H1 (cell line): ENCODE results near the gene ANKS1A. TPM values are rescaled to one million over a fixed set of nuclear protein-coding genes. Genes with fewer than 3 reads are reported as not detected.

ENCODE experiments used
- CTCF ChIA-PET: fragments of 300-600 bp; sonication (Branson Sonifier 250); formaldehyde crosslinking; loops from one replicate; lab custom pipeline; 2021; ENCODE audit not compliant: partially characterized antibody; lab: Charles Lee
- POLR2A ChIA-PET: fragments of 300-600 bp; sonication (Branson Sonifier 250); formaldehyde crosslinking; loops from one replicate; lab custom pipeline; 2021; ENCODE audit warnings: inconsistent platforms; ENCODE audit not compliant: partially characterized antibody; lab: Charles Lee
- DNase-seq, 2 experiments: peaks; one replicate each; pipeline versions ENCODE4 v3.0.0 to v3.0.0-alpha.2; 2010 to 2022; ENCODE audit warnings: low spot score in 2 of 2, low read depth in 1 of 2, mixed read lengths in 1 of 2
- FAIRE-seq: peaks from 2 replicates; lab custom pipeline; 2011; peaks lifted over from hg19 to GRCh38; lab: Jason Lieb, UNC
- H2AFZ ChIP-seq: 2 replicates; pipeline ENCODE4 v1.8.1; 2012; ENCODE audit warnings: low read length, inconsistent platforms
- H2AK5ac ChIP-seq: 2 replicates; pipeline ENCODE4 v1.6.1; 2013; ENCODE audit warnings: low read depth, low read length
- H2BK120ac ChIP-seq: replicated peaks from 2 replicates; pipeline ENCODE3; 2013; ENCODE audit warnings: low read depth, low read length, inconsistent platforms
- H2BK12ac ChIP-seq: 2 replicates; pipeline ENCODE4 v1.6.1; 2013; ENCODE audit warnings: low read depth, low read length
- H2BK15ac ChIP-seq: 2 replicates; pipeline ENCODE4 v1.6.1; 2013; ENCODE audit warnings: low read length
- H2BK20ac ChIP-seq: 2 replicates; pipeline ENCODE4 v1.6.1; 2013; ENCODE audit warnings: low read length
- H2BK5ac ChIP-seq: 2 replicates; pipeline ENCODE4 v1.6.1; 2013; ENCODE audit warnings: low read depth, low read length
- H3K14ac ChIP-seq: 2 replicates; pipeline ENCODE4 v1.6.1; 2013; ENCODE audit warnings: inconsistent platforms; ENCODE audit not compliant: insufficient read length
- H3K18ac ChIP-seq: 2 replicates; pipeline ENCODE4 v1.6.1; 2013; ENCODE audit warnings: low read length; ENCODE audit errors: extremely low read depth
- H3K23ac ChIP-seq: 2 replicates; pipeline ENCODE4 v1.6.1; 2013; ENCODE audit warnings: inconsistent platforms; ENCODE audit not compliant: insufficient read length
- H3K23me2 ChIP-seq: 2 replicates; pipeline ENCODE4 v1.6.1; 2013; ENCODE audit warnings: low read depth, low read length
- H3K27ac ChIP-seq: 2 replicates; pipeline ENCODE4 v1.6.1; 2011; ENCODE audit warnings: low read depth, low read length, inconsistent platforms
- H3K27me3 ChIP-seq, 4 experiments: replicated peaks in 1 of 4; 1 replicate in 1 of 4; 2 replicates in 3 of 4; pipeline versions ENCODE4 v1.6.1 to v1.8.1; 2011 to 2013; ENCODE audit warnings: low read length in 3 of 4, mild to moderate bottlenecking in 3 of 4, inconsistent platforms in 2 of 4, mixed read lengths in 2 of 4, moderate library complexity in 1 of 4; ENCODE audit not compliant: control insufficient read depth in 3 of 4, insufficient read depth in 3 of 4; ENCODE audit errors: extremely low read depth in 1 of 4
- H3K36me3 ChIP-seq, 4 experiments: 2 replicates each; pipeline versions ENCODE4 v1.6.1 to v1.8.1; 2011 to 2013; ENCODE audit warnings: mild to moderate bottlenecking in 4 of 4, low read length in 3 of 4, moderate library complexity in 2 of 4, control low read depth in 1 of 4, inconsistent platforms in 1 of 4; ENCODE audit not compliant: insufficient read depth in 4 of 4, control insufficient read depth in 2 of 4
- H3K4ac ChIP-seq: replicated peaks from 2 replicates; pipeline ENCODE3; 2013; ENCODE audit warnings: low read length, low read depth, mixed read lengths, inconsistent platforms; ENCODE audit not compliant: insufficient read length
- H3K4me1 ChIP-seq, 4 experiments: replicated peaks in 1 of 4; 1 replicate in 1 of 4; 2 replicates in 3 of 4; pipeline versions ENCODE4 v1.6.1 to v1.8.1; 2011 to 2013; ENCODE audit warnings: low read length in 3 of 4, inconsistent platforms in 2 of 4, mixed read lengths in 1 of 4; ENCODE audit not compliant: insufficient read depth in 4 of 4, control insufficient read depth in 3 of 4
- H3K4me2 ChIP-seq, 2 experiments: 2 replicates each; pipeline versions ENCODE4 v1.6.1 to v1.8.1; 2011 to 2013; ENCODE audit warnings: low read depth in 2 of 2, low read length in 2 of 2, control low read depth in 1 of 2, inconsistent platforms in 1 of 2, mild to moderate bottlenecking in 1 of 2; ENCODE audit not compliant: insufficient read depth in 1 of 2
- H3K4me3 ChIP-seq, 4 experiments: fragments of 200-600, 300-600 bp in 1 of 4; sonication (generic), shearing (Covaris generic), sonication (Bioruptor Twin) in 1 of 4; 2 replicates each; pipeline versions ENCODE4 v1.5.1 to v1.8.1; 2011 to 2016; ENCODE audit warnings: low read length in 4 of 4, low read depth in 3 of 4, control low read depth in 2 of 4, inconsistent platforms in 2 of 4, mild to moderate bottlenecking in 2 of 4, mixed read lengths in 1 of 4, moderate library complexity in 1 of 4; ENCODE audit not compliant: insufficient read depth in 2 of 4; ENCODE audit errors: extremely low read depth in 1 of 4
- H3K56ac ChIP-seq: replicated peaks from 2 replicates; pipeline ENCODE3; 2013; ENCODE audit warnings: low read depth, mild to moderate bottlenecking, mixed read lengths, low read length, inconsistent platforms; ENCODE audit not compliant: insufficient read length
- H3K79me1 ChIP-seq: 2 replicates; pipeline ENCODE4 v1.6.1; 2013; ENCODE audit warnings: low read depth, low read length, control low read depth
- H3K79me2 ChIP-seq, 2 experiments: 2 replicates each; pipeline versions ENCODE4 v1.6.1 to v1.8.1; 2012 to 2013; ENCODE audit warnings: low read length in 2 of 2, mild to moderate bottlenecking in 2 of 2, inconsistent platforms in 1 of 2; ENCODE audit not compliant: insufficient read depth in 2 of 2, control insufficient read depth in 1 of 2
- H3K9ac ChIP-seq, 4 experiments: replicated peaks in 1 of 4; 1 replicate in 1 of 4; 2 replicates in 3 of 4; pipeline versions ENCODE4 v1.6.1 to v1.8.1; 2011 to 2013; ENCODE audit warnings: low read depth in 3 of 4, low read length in 3 of 4, control low read depth in 2 of 4, mild to moderate bottlenecking in 2 of 4, moderate library complexity in 2 of 4, inconsistent platforms in 1 of 4; ENCODE audit errors: extremely low read depth in 1 of 4
- H3K9me3 ChIP-seq, 2 experiments: 2 replicates each; pipeline versions ENCODE4 v1.6.1 to v1.8.1; 2012 to 2013; ENCODE audit warnings: mild to moderate bottlenecking in 2 of 2, moderate library complexity in 2 of 2, control low read depth in 1 of 2, inconsistent platforms in 1 of 2, low read depth in 1 of 2, low read length in 1 of 2, mixed read lengths in 1 of 2; ENCODE audit not compliant: insufficient read depth in 2 of 2
- H4K20me1 ChIP-seq, 2 experiments: replicated peaks in 1 of 2; 2 replicates each; pipeline versions ENCODE3 to v1.8.1; 2011 to 2013; ENCODE audit warnings: inconsistent platforms in 2 of 2, low read length in 2 of 2, mild to moderate bottlenecking in 1 of 2; ENCODE audit not compliant: insufficient read depth in 2 of 2, control insufficient read depth in 1 of 2
- H4K5ac ChIP-seq: 2 replicates; pipeline ENCODE4 v1.6.1; 2013; ENCODE audit warnings: low read length, low read depth, mixed read lengths, inconsistent platforms; ENCODE audit not compliant: insufficient read length
- H4K8ac ChIP-seq: 2 replicates; pipeline ENCODE4 v1.8.0; 2013; ENCODE audit warnings: mild to moderate bottlenecking, moderate library complexity, low read length, inconsistent platforms; ENCODE audit not compliant: insufficient read depth; ENCODE audit errors: extremely low read depth
- H4K91ac ChIP-seq: replicated peaks from 2 replicates; pipeline ENCODE3; 2013; ENCODE audit warnings: low read length, mixed read lengths, inconsistent platforms; ENCODE audit not compliant: insufficient read length
- BACH1 ChIP-seq: IDR thresholded peaks from 2 replicates; pipeline ENCODE4 v1.6.1; 2012; ENCODE audit warnings: low read length, improper control_type of control experiment
- EGR1 ChIP-seq: IDR thresholded peaks from 2 replicates; pipeline ENCODE4 v1.6.1; 2011; ENCODE audit warnings: low read depth, low read length, borderline replicate concordance
- EZH2 ChIP-seq: fragments of 200-600 bp; sonication (generic); IDR thresholded peaks from 2 replicates; pipeline ENCODE4 v1.7.1; 2012; ENCODE audit warnings: low read depth, mild to moderate bottlenecking, moderate library complexity, low read length, inconsistent platforms; ENCODE audit not compliant: severe bottlenecking
- WGBS, 2 experiments: shearing (Covaris generic) in 1 of 2; methylation state at CpG; one replicate each; pipeline versions ENCODE4 v1.1.6 to v1.1.7; 2013 to 2015; ENCODE audit warnings: low lambda C conversion rate in 2 of 2, mixed read lengths in 2 of 2, inconsistent platforms in 1 of 2, low coverage in 1 of 2, missing lambda C conversion rate in 1 of 2; ENCODE audit not compliant: insufficient replicate concordance in 2 of 2, insufficient coverage in 1 of 2, insufficient read length in 1 of 2; ENCODE audit errors: extremely low coverage in 1 of 2, missing lambda C conversion rate in 1 of 2; 5-methylcytosine and 5-hydroxymethylcytosine counted together
- long read RNA-seq, 2 experiments: library from RNA in 1 of 2; library from capped mRNA in 1 of 2; stranded (forward); transcript quantifications; one replicate each; pipeline ENCODE4 v2.0.0, GENCODE V29; 2021; ENCODE audit warnings: inconsistent platforms in 1 of 2
- polyA minus RNA-seq, 3 experiments: library from RNA; depleted of rRNA, polyadenylated mRNA; stranded (reverse); fragments of >200 nt; gene quantifications; 1 replicate in 2 of 3; 2 replicates in 1 of 3; pipeline ENCODE4 v1.2.3, GENCODE V29; 2011
- polyA plus RNA-seq, 7 experiments: library from polyadenylated mRNA; depleted of rRNA in 3 of 7; stranded (reverse) in 5 of 7; unstranded in 2 of 7; fragments of >200 nt in 5 of 7; fragments of 200-250 nt in 2 of 7; gene quantifications; 1 replicate in 5 of 7; 2 replicates in 1 of 7; 4 replicates in 1 of 7; pipeline versions ENCODE4 v1.2.1 to v1.2.3, GENCODE V29; 2011 to 2013; ENCODE audit warnings: missing spikeins in 2 of 7, mixed read lengths in 2 of 7
- total RNA-seq: library from RNA; stranded (reverse); fragmentation: NEBNext Ultra II Directional; extraction: Animal tissue kit (Norgen Biotek cat#: 25700); gene quantifications from 2 replicates; pipeline ENCODE4 v1.2.1, GENCODE V29; 2021

Gene ANKS1A, protein sequence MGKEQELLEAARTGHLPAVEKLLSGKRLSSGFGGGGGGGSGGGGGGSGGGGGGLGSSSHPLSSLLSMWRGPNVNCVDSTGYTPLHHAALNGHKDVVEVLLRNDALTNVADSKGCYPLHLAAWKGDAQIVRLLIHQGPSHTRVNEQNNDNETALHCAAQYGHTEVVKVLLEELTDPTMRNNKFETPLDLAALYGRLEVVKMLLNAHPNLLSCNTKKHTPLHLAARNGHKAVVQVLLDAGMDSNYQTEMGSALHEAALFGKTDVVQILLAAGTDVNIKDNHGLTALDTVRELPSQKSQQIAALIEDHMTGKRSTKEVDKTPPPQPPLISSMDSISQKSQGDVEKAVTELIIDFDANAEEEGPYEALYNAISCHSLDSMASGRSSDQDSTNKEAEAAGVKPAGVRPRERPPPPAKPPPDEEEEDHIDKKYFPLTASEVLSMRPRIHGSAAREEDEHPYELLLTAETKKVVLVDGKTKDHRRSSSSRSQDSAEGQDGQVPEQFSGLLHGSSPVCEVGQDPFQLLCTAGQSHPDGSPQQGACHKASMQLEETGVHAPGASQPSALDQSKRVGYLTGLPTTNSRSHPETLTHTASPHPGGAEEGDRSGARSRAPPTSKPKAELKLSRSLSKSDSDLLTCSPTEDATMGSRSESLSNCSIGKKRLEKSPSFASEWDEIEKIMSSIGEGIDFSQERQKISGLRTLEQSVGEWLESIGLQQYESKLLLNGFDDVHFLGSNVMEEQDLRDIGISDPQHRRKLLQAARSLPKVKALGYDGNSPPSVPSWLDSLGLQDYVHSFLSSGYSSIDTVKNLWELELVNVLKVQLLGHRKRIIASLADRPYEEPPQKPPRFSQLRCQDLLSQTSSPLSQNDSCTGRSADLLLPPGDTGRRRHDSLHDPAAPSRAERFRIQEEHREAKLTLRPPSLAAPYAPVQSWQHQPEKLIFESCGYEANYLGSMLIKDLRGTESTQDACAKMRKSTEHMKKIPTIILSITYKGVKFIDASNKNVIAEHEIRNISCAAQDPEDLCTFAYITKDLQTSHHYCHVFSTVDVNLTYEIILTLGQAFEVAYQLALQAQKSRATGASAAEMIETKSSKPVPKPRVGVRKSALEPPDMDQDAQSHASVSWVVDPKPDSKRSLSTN
- total RNA-seq (30.9 and 32.3 TPM in 2 replicates), polyA plus RNA-seq (2011; rRNA removed) (9.8 and 15.1 TPM in 2 replicates), polyA minus RNA-seq (2011; rRNA and poly(A)+ RNA removed) (30.6 and 38.7 TPM in 2 replicates)
- polyA plus RNA-seq (2011; cell fraction: cytosol; rRNA removed) = 9.9 TPM
- polyA plus RNA-seq (2011; cell fraction: nucleus; rRNA removed) = 22.5 TPM
- 19.4 to 22.4 TPM (median 20.4 TPM) in 4 replicates for polyA plus RNA-seq (2012, experiment 1 of 2)
- 10.5 TPM for polyA plus RNA-seq (2012, experiment 2 of 2)
- 12.6 TPM for polyA plus RNA-seq (2013, experiment 1 of 2)
- polyA plus RNA-seq (2013, experiment 2 of 2) = 12.2 TPM
- polyA minus RNA-seq (2011; cell fraction: cytosol; rRNA and poly(A)+ RNA removed) = 14.5 TPM
- polyA minus RNA-seq (2011; cell fraction: nucleus; rRNA and poly(A)+ RNA removed) = 19.7 TPM
- long read RNA-seq, experiment 1, partial matches to known transcripts = 9 of 29 reads
- long read RNA-seq, experiment 1, other reads (novel, unspliced or antisense) = 20 of 29 reads
- long read RNA-seq, experiment 2, partial matches to known transcripts = 0 of 6 reads
- long read RNA-seq, experiment 2, other reads (novel, unspliced or antisense) = 6 of 6 reads

DNA sequence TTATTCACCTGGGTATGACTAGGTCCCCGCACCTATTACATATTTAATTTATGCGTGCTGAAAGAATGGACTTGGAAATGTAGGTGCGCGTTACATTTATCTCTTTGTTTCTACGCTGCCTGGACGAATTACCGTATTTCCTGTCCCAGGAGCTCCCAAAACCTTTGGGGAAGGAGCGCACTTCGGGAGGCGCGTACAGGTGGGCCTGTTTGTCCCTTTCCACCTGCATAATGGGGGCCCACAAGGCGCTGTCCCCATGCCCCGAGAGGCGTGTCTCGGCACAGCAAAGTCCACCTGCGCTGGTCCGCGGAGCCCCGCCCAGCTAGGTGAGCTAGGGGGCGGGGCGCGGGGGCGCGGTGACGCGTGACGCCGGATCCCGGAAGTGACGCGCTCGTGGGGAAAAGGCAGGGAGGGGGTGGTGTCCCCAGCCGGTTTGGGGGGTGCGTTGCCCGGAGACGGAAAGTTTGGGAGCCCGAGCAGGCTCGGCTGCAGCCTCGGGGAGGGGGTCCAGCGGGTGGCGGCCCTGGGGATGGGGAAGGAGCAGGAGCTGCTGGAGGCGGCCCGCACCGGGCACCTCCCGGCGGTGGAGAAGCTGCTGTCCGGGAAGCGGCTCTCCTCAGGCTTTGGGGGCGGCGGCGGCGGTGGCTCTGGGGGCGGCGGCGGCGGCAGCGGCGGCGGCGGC is at the start of gene ANKS1A:
Gene ANKS1A (plus strand): TSS at position 382 of the 682 bp plus-strand sequence. CDS start 148 bp downstream, at position 530.
- H3K9me3 ChIP-seq = no peaks in the 10 kb centered on the region
- peak within 1 kb of the TSS; percentile 22 for H4K91ac ChIP-seq
- peak within 1 kb of the TSS; percentile 83 to 97 for H3K4me2 ChIP-seq
- peak within 1 kb of the TSS; percentile 17 for H4K5ac ChIP-seq
- H3K23ac ChIP-seq = no peak within 1 kb of the TSS
- peaks cover 0 to 9% of the 10 kb centered on the region in 2 experiments for H4K20me1 ChIP-seq
- no peak within 1 kb of the TSS for H4K8ac ChIP-seq
- H2BK120ac ChIP-seq = peak within 1 kb of the TSS; percentile 56
- H3K23me2 ChIP-seq = peaks cover 16% of the 10 kb centered on the region
- peaks cover 0 to 2% (median 2%) of the 10 kb centered on the region in 4 experiments; a peak in 2 of 8 replicates for H3K36me3 ChIP-seq
- 2% methylated on average over 32 of the region's 60 CpGs; no CpG with 5 or more reads in 1 of the 2 experiments for WGBS, 2 experiments
- no peak within 1 kb of the TSS for H2BK12ac ChIP-seq
- H3K79me2 ChIP-seq = peaks cover 3 to 73% of the 10 kb centered on the region in 2 experiments
- H3K4me3 ChIP-seq = peak within 1 kb of the TSS; percentile 74 to 98 (median 94)
- H3K27ac ChIP-seq = peak within 1 kb of the TSS; percentile 80
- DNase-seq (peak; percentile 70 to 98), FAIRE-seq (no peak)
- H3K56ac ChIP-seq = no peak within 1 kb of the TSS
- ChIA-PET POLR2A (interaction anchor here (0.8 to 6.1 kb wide), 11 partner anchors 9 to 463 kb away, joined by 3 to 48 read pairs (median 4); partner anchors contain the start of genes BLTP3A, RPS10 and SNRPC), CTCF (interaction anchor here (0.6 kb wide), 1 partner anchor 527 kb away, joined by 3 read pairs; no protein-coding TSS in a partner anchor)
- peaks cover 2% of the 10 kb centered on the region; the same call in 1 of the 2 replicates for H3K79me1 ChIP-seq
- H3K4me1 ChIP-seq = no peaks in the 10 kb centered on the region; a peak in 2 of 7 replicates
- H2BK5ac ChIP-seq = peak within 1 kb of the TSS; percentile 83; the same call in 1 of the 2 replicates
- H2BK20ac ChIP-seq = no peak within 1 kb of the TSS
- H2BK15ac ChIP-seq = 0 out of 2 replicates have a peak within 1 kb of the TSS, but pooled peaks have one; percentile 31
- no peak within 1 kb of the TSS for H3K18ac ChIP-seq
- H3K9ac ChIP-seq = peak within 1 kb of the TSS; percentile 74 to 96 (median 86)
- H2AK5ac ChIP-seq = no peak within 1 kb of the TSS
- peak within 1 kb of the TSS; percentile 46 for H2AFZ ChIP-seq
- no peak within 1 kb of the TSS for H3K14ac ChIP-seq
- H3K27me3 ChIP-seq = no peaks in the 10 kb centered on the region
- peak within 1 kb of the TSS; percentile 59 for H3K4ac ChIP-seq
- 0 out of 2 replicates have a peak, but pooled peaks have one; percentile 37 for TF ChIP-seq BACH1
- no peak for TF ChIP-seq EZH2
- peak; percentile 78; the same call in 1 of the 2 replicates for TF ChIP-seq EGR1
